Renal cortical epithelial cell (primary cell): ENCODE data around the gene ETV2. TPM values are rescaled to one million over a fixed set of nuclear protein-coding genes. Genes with fewer than 3 reads are reported as not detected.
"Not testable (repeated sequence)": the region's sequence is repeated elsewhere in the genome, so short reads cannot be mapped to it uniquely, and the experiment has no call there.

ENCODE experiments used
- DNase-seq: peaks from one replicate; pipeline ENCODE4 v3.0.0-alpha.2; 2011; ENCODE audit warnings: low read depth
- total RNA-seq: library from RNA; depleted of rRNA; stranded (reverse); fragments of >200 nt; gene quantifications from 2 replicates; pipeline ENCODE4 v1.2.3, GENCODE V29; 2014

ETV2 gene
- total RNA-seq, 1 donor from 2014 or later, result not detected

- no peak for DNase-seq
Measured at GRCh38 chr19:35657904-35658700, 16.6 kb downstream of the ETV2 start.

- no peak for DNase-seq
Measured at GRCh38 chr19:35661995-35662340, 20.4 kb downstream of the ETV2 start.

- DNase-seq, result no peak
Measured at GRCh38 chr19:35663981-35664380, 22.4 kb downstream of the ETV2 start.

- DNase-seq, result no peak
Measured at GRCh38 chr19:35665157-35665556, 23.6 kb downstream of the ETV2 start.

GRCh38 chr19:35665604-35666003 lies 24.1 kb downstream of the ETV2 start:
- DNase-seq, result no peak

- DNase-seq, result no peak
Measured at GRCh38 chr19:35666251-35666913, 24.8 kb downstream of the ETV2 start, which contains the start of gene UPK1A. UPK1A (plus strand) TSS chr19:35666517; CDS start chr19:35666813, 296 bp downstream.

GRCh38 chr19:35669566-35669965 lies 28.0 kb downstream of the ETV2 start:
- no peak for DNase-seq

- DNase-seq, result no peak
Measured at GRCh38 chr19:35669974-35670373, 28.4 kb downstream of the ETV2 start.

GRCh38 chr19:35670686-35671085 lies 29.1 kb downstream of the ETV2 start:
- no peak for DNase-seq

- peak; percentile 48 for DNase-seq
Measured at GRCh38 chr19:35671818-35672217, 30.3 kb downstream of the ETV2 start.

GRCh38 chr19:35673121-35673804 lies 31.7 kb downstream of the ETV2 start:
- DNase-seq, result peak; percentile 58

GRCh38 chr19:35675589-35676140 lies 34.1 kb downstream of the ETV2 start:
- DNase-seq, result no peak

- no peak for DNase-seq
Measured at GRCh38 chr19:35689836-35690235, 48.3 kb downstream of the ETV2 start.

GRCh38 chr19:35691106-35691505 lies 49.6 kb downstream of the ETV2 start:
- DNase-seq, result not testable (repeated sequence)

GRCh38 chr19:35692010-35692409 lies 50.5 kb downstream of the ETV2 start:
- DNase-seq, result no peak

GRCh38 chr19:35693422-35693821 lies 51.9 kb downstream of the ETV2 start:
- DNase-seq, result no peak

- peak; percentile 71 for DNase-seq
Measured at GRCh38 chr19:35693835-35694599, 52.5 kb downstream of the ETV2 start.
